ENCODE measurements around the gene ENOX2. TPM values are rescaled to one million over a fixed set of nuclear protein-coding genes. Genes with fewer than 3 reads are reported as not detected.

ENOX2 gene
- total RNA-seq, 1 experiment from 2014 or later, result 23.2 TPM

GRCh38 chrX:130631011-130631410 lies 272.0 kb downstream of the ENOX2 start:
- no peak for DNase-seq (ENCODE audit: low read depth)

GRCh38 chrX:130628516-130628915 lies 274.5 kb downstream of the ENOX2 start:
- DNase-seq (ENCODE audit: low read depth), result no peak

DNA sequence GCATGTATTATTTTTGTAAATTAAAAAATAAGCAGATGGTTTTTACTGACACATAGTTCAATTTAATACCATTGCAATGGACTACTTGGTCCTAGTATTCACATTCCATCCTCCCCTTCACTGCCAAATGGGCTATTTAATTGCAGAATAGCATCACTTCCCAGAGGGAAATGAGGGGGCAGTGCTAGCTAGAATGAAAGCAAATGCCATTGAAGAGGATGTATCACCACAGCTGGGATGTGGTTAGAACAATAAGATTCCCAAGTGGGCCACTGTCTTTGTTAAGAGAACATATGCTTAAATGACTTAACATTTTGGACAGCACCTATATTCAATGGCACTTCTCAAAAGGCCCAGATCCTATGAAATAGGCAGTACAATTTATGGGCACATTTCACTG lies 276.5 kb downstream of the ENOX2 start:
- DNase-seq (ENCODE audit: low read depth), result no peak

DNA sequence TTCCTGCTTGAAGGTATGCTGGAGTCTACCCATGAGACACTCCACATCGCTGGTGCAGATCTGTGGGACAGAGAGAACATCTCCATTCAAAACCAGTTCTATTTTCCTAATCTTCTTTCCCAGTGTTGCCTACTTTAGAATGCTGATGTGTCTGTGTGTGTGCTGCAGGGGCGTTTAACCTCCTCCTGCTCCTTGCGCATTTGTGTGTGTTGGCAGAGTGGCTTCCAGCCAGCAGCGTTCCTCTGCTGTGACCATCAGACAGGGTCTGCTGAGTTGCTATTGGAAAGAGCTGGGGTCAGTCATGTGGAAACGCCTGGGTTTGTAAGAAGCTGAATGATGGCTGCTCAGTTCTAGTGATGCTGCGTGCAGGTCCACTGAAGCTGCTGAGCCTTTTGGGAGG lies 277.6 kb downstream of the ENOX2 start:
- DNase-seq (ENCODE audit: low read depth), result no peak

- no peak for DNase-seq (ENCODE audit: low read depth)
These were observed 279.5 kb downstream of the ENOX2 start for GRCh38 chrX:130623518-130623917.

- DNase-seq (ENCODE audit: low read depth), result no peak
These were observed 287.1 kb downstream of the ENOX2 start for GRCh38 chrX:130615941-130616340.

GRCh38 chrX:130607431-130607830 lies 295.6 kb downstream of the ENOX2 start:
- no peak for DNase-seq (ENCODE audit: low read depth)

- no peak for DNase-seq (ENCODE audit: low read depth)
These were observed 296.6 kb downstream of the ENOX2 start for GRCh38 chrX:130606425-130606824.

DNA sequence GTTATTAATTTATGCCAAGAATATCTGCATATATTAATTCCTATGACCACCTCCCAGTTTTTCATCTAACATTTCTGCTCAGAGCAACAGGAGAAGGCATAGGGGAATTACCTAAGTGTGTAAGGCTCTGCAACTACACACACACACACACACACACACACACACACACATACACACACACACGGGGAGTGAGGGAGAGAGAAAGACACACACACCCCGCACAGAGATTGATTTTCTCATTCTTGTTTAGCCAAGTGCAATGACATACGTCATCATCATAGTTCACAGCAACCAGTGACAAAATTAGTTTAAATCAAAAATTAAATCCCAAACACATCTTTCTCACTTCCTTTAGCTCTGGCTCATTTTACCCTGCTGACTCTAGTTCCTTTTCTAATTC lies 298.1 kb downstream of the ENOX2 start:
- no peak for DNase-seq (ENCODE audit: low read depth)

- DNase-seq (ENCODE audit: low read depth), result no peak
These were observed 308.5 kb downstream of the ENOX2 start for GRCh38 chrX:130594453-130594916.

GRCh38 chrX:130593911-130594310 lies 309.1 kb downstream of the ENOX2 start:
- no peak for DNase-seq (ENCODE audit: low read depth)

- DNase-seq (ENCODE audit: low read depth), result no peak
These were observed 310.8 kb downstream of the ENOX2 start for GRCh38 chrX:130592204-130592603.

- no peak for DNase-seq (ENCODE audit: low read depth)
These were observed 324.1 kb downstream of the ENOX2 start for GRCh38 chrX:130578906-130579305.

DNA sequence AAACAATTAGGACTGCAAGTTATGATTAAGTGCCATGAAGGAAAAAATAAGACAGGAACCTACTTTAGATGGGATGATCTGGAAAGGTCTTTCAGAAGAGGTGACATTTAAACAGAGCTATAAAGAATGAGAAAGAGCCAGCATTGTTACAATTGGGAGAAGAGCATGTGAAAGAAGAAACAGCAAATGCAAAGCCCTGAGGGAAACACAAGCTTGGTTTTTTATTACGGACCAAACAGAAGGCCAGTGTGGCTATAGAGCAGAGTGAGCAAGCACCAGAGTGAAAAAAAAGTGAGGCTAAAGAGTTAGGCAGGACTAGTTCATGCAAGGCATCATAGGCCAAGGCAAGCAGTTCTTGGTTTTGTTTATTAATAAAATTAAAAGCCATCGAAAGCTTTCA lies 325.6 kb downstream of the ENOX2 start:
- DNase-seq (ENCODE audit: low read depth), result no peak

- peak; percentile 40 for DNase-seq (ENCODE audit: low read depth)
These were observed 327.1 kb downstream of the ENOX2 start for GRCh38 chrX:130575831-130576389.

Other genes with a start within 250 kb of the ENOX2 start
- gene ARHGAP36, start 155.1 kb upstream of the ENOX2 start, total RNA-seq (2014; rRNA removed; shearing (Covaris generic)), result not detected in 2 replicates

Measured in M059J (cell line).